ENCODE measurements around the gene CYFIP1.

GRCh38 chr15:22863356-22863755, 116.8 kb downstream of the CYFIP1 start:
- TF ChIP-seq ZNF878 (CRISPR knock-in tag; IDR thresholded peaks at IDR 0.05) (no peak), SOX6 (IDR thresholded peaks at IDR 0.05) (no peak), SOX6 (CRISPR knock-in tag; IDR thresholded peaks at IDR 0.05) (no peak), CTCF (CRISPR knock-in tag; IDR thresholded peaks at IDR 0.05) (no peak), PREB (CRISPR knock-in tag; IDR thresholded peaks at IDR 0.05) (no peak), ZNF276 (CRISPR knock-in tag; IDR thresholded peaks at IDR 0.05; ENCODE audit: low read depth) (no peak), TAF1 (CRISPR knock-in tag; IDR thresholded peaks at IDR 0.05) (no peak), BCLAF1 (IDR thresholded peaks at IDR 0.05) (no peak), CEBPZ (IDR thresholded peaks at IDR 0.05; ENCODE audit: low read length) (no peak), DR1 (CRISPR knock-in tag; IDR thresholded peaks at IDR 0.05) (no peak), BATF2 (CRISPR knock-in tag; IDR thresholded peaks at IDR 0.05) (no peak), E2F1 (CRISPR knock-in tag; IDR thresholded peaks at IDR 0.05) (no peak)
